SH-SY5Y (cell line): Measurements from ENCODE around the gene BDKRB2.

Experiments used
- GATA2 ChIP-seq: IDR thresholded peaks from 2 replicates; pipeline ENCODE4 v1.6.1; 2011; ENCODE audit warnings: mild to moderate bottlenecking, low read depth, low read length
- GATA3 ChIP-seq: IDR thresholded peaks from 2 replicates; pipeline ENCODE4 v1.6.1; 2011; ENCODE audit warnings: low read depth, mild to moderate bottlenecking, low read length, moderate library complexity

GRCh38 chr14:96239711-96240141 lies 35.1 kb downstream of the BDKRB2 start:
- TF ChIP-seq GATA3: no peak
- no peak for TF ChIP-seq GATA2
